CD4-positive, alpha-beta T cell treated with Interleukin-15 for 4 hours (primary cell): Measurements from ENCODE around the gene CA4.
"Not testable (repeated sequence)": the region's sequence is repeated elsewhere in the genome, so short reads cannot be mapped to it uniquely, and the experiment has no call there.

Source experiments
- DNase-seq: peaks from one replicate; pipeline ENCODE4 v3.0.0-alpha.2; 2020; ENCODE audit warnings: low spot score

CA4 gene

GRCh38 chr17:60174035-60174434, 24.3 kb downstream of the CA4 start:
- no peak for DNase-seq

- not testable (repeated sequence) for DNase-seq
Observed at GRCh38 chr17:60174767-60175166, 25.0 kb downstream of the CA4 start.

- not testable (repeated sequence) for DNase-seq
Observed at GRCh38 chr17:60176763-60177162, 27.0 kb downstream of the CA4 start.

GRCh38 chr17:60178180-60178579, 28.4 kb downstream of the CA4 start:
- DNase-seq, result not testable (repeated sequence)

GRCh38 chr17:60180380-60180779, 30.6 kb downstream of the CA4 start:
- not testable (repeated sequence) for DNase-seq

- not testable (repeated sequence) for DNase-seq
Observed at GRCh38 chr17:60186372-60186771, 36.6 kb downstream of the CA4 start.

- not testable (repeated sequence) for DNase-seq
Observed at GRCh38 chr17:60186846-60187745, 37.3 kb downstream of the CA4 start.

- DNase-seq, result no peak
Observed at GRCh38 chr17:60188759-60189158, 39.0 kb downstream of the CA4 start.

GRCh38 chr17:60190032-60190431, 40.3 kb downstream of the CA4 start:
- DNase-seq, result not testable (repeated sequence)

GRCh38 chr17:60193032-60193431, 43.3 kb downstream of the CA4 start:
- not testable (repeated sequence) for DNase-seq

- no peak for DNase-seq
Observed at GRCh38 chr17:60193482-60193881, 43.7 kb downstream of the CA4 start.

- DNase-seq, result not testable (repeated sequence)
Observed at GRCh38 chr17:60194141-60194540, 44.4 kb downstream of the CA4 start.

- DNase-seq, result not testable (repeated sequence)
Observed at GRCh38 chr17:60198630-60199029, 48.9 kb downstream of the CA4 start.

- not testable (repeated sequence) for DNase-seq
Observed at GRCh38 chr17:60205782-60206181, 56.0 kb downstream of the CA4 start.

- not testable (repeated sequence) for DNase-seq
Observed at GRCh38 chr17:60208302-60208701, 58.5 kb downstream of the CA4 start.
